Superior temporal gyrus (tissue), 1 donor: Measurements from ENCODE around the gene GLMP.
A peak's percentile ranks its signal among the peaks of the same experiment; 100 is the strongest.

Experiments used
- DNase-seq: peaks from one replicate; pipeline ENCODE4 v3.0.0-alpha.2; 2016; ENCODE audit errors: extremely low spot score

Gene GLMP

GRCh38 chr1:156286061-156286460 lies 9.4 kb downstream of the GLMP start:
- no peak for DNase-seq

GRCh38 chr1:156285437-156285836 lies 10.0 kb downstream of the GLMP start:
- DNase-seq: no peak

- no peak for DNase-seq
Observed at GRCh38 chr1:156284757-156285156, 10.7 kb downstream of the GLMP start.

- DNase-seq: no peak
Observed at GRCh38 chr1:156284112-156284511, 11.4 kb downstream of the GLMP start, which contains the start of gene TMEM79. Gene TMEM79 (plus strand): TSS chr1:156284325. CDS start chr1:156285227, 902 bp downstream.

- no peak for DNase-seq
Observed at GRCh38 chr1:156283521-156283920, 12.0 kb downstream of the GLMP start.

GRCh38 chr1:156282479-156283222 lies 12.8 kb downstream of the GLMP start, which contains the start of gene SMG5:
Gene SMG5 (minus strand): TSS chr1:156282825. CDS start chr1:156282680, 145 bp downstream.
- DNase-seq: peak; percentile 99

GRCh38 chr1:156281693-156282478 lies 13.6 kb downstream of the GLMP start:
- DNase-seq: no peak

GRCh38 chr1:156281281-156281680 lies 14.2 kb downstream of the GLMP start:
- no peak for DNase-seq

- no peak for DNase-seq
Observed at GRCh38 chr1:156279837-156280236, 15.6 kb downstream of the GLMP start.

GRCh38 chr1:156276966-156277381 lies 18.5 kb downstream of the GLMP start:
- no peak for DNase-seq

- no peak for DNase-seq
Observed at GRCh38 chr1:156276532-156276931, 18.9 kb downstream of the GLMP start.

GRCh38 chr1:156270314-156270713 lies 25.2 kb downstream of the GLMP start:
- no peak for DNase-seq

GRCh38 chr1:156268336-156268735 lies 27.1 kb downstream of the GLMP start:
- no peak for DNase-seq

GRCh38 chr1:156266051-156266450 lies 29.4 kb downstream of the GLMP start:
- no peak for DNase-seq

GRCh38 chr1:156263288-156263655 lies 32.2 kb downstream of the GLMP start:
- no peak for DNase-seq

- no peak for DNase-seq
Observed at GRCh38 chr1:156262461-156263287, 32.8 kb downstream of the GLMP start.

GRCh38 chr1:156260896-156261295 lies 34.6 kb downstream of the GLMP start:
- no peak for DNase-seq

GRCh38 chr1:156259805-156260204 lies 35.7 kb downstream of the GLMP start:
- peak; percentile 70 for DNase-seq

- DNase-seq: no peak
Observed at GRCh38 chr1:156258859-156259258, 36.6 kb downstream of the GLMP start.

GRCh38 chr1:156257711-156258110 lies 37.8 kb downstream of the GLMP start:
- peak; percentile 38 for DNase-seq

GRCh38 chr1:156253634-156254033 lies 41.8 kb downstream of the GLMP start:
- DNase-seq: no peak

GRCh38 chr1:156251527-156251926 lies 44.0 kb downstream of the GLMP start:
- DNase-seq: no peak
